ENCODE data around the gene EIF3K. TPM values are rescaled to one million over a fixed set of nuclear protein-coding genes. Genes with fewer than 3 reads are reported as not detected.

EIF3K gene
- total RNA-seq, 2 donors from 2014 or later = 237 to 302 TPM

DNA sequence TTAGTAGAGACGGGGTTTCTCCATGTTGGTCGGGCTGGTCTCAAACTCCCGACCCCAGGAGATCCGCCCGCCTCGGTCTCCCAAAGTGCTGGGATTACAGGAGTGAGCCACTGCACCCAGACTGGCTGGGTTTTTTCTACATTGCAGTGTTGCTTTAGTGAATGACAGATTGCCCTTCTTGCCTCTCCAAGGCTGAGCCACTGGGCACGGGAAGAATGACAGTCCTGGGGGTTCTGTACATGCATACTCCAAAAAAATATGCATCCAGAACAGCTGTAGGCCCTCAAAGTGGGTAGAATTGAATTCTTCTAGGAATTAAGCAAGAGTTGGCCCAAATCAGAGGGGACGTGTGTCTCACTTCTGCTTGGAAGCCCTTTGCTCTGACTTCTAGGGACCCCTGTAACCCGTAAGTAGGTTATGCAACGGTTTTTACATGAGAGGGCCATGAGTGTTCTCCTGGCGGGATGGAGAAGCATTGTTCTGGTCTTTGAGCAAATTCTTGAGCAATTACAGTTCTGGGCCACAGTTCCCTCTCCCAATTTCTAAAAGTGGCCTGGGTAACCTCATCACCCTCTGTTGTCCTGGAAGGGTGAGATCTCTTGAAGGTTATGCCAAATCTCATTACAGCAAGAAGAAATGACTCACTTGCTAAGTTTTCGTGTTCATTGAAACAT lies 32.1 kb downstream of the EIF3K start:
- H3K4me3 ChIP-seq = peak overlapping the region; percentile 96
- ATAC-seq (ENCODE audit: insufficient number of reproducible peaks, low FRiP score, low read depth) = peak; percentile 31
- H3K27ac ChIP-seq = peak overlapping the region; percentile 99 to 100
- DNase-seq (ENCODE audit: low spot score) = no peak
- H3K4me1 ChIP-seq (ENCODE audit: control insufficient read depth in 1 of 2, low read depth in 2 of 2) = peaks cover 44 to 63% of the 10 kb centered on the region in 2 donors
- no peaks in the 10 kb centered on the region for H3K36me3 ChIP-seq
- H3K9me3 ChIP-seq = no peaks in the 10 kb centered on the region
- no peaks in the 10 kb centered on the region for H3K27me3 ChIP-seq (replicated peaks; ENCODE audit: insufficient read depth)
- TF ChIP-seq, protein P1, sequence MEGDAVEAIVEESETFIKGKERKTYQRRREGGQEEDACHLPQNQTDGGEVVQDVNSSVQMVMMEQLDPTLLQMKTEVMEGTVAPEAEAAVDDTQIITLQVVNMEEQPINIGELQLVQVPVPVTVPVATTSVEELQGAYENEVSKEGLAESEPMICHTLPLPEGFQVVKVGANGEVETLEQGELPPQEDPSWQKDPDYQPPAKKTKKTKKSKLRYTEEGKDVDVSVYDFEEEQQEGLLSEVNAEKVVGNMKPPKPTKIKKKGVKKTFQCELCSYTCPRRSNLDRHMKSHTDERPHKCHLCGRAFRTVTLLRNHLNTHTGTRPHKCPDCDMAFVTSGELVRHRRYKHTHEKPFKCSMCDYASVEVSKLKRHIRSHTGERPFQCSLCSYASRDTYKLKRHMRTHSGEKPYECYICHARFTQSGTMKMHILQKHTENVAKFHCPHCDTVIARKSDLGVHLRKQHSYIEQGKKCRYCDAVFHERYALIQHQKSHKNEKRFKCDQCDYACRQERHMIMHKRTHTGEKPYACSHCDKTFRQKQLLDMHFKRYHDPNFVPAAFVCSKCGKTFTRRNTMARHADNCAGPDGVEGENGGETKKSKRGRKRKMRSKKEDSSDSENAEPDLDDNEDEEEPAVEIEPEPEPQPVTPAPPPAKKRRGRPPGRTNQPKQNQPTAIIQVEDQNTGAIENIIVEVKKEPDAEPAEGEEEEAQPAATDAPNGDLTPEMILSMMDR (IDR thresholded peaks at IDR 0.05) = peak; percentile 44

DNA sequence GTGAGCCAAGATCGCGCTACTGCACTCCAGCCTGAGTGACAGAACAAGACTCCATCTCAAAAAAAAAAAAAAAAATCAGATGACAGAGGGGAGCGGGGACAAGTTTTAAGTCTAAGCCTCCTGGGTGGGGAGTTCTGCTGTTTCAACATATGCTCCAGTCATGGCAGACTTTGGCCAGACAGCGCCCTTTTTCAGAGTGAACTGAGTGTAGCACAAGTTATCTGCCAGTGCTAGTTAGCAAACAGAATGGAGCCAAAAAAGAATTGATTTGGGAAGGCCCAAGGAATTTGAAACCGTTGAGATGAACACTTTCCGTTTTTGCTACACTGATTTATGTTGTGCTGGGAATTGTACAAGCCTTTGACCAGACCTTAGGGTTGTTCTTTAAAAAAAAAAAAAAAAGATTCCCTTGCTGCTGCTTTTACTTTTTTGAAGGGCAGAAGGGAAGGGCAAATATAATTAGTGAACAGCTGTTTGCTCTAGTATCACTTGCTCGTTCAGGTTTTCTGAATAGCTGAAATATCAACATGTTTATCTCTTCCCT lies 34.1 kb downstream of the EIF3K start:
- no peak for DNase-seq (ENCODE audit: low spot score)
- no peaks in the 10 kb centered on the region for H3K36me3 ChIP-seq
- no peak for ATAC-seq (ENCODE audit: insufficient number of reproducible peaks, low FRiP score, low read depth)
- peak overlapping the region; percentile 99 to 100 for H3K27ac ChIP-seq
- no peaks in the 10 kb centered on the region for H3K9me3 ChIP-seq
- peak overlapping the region; percentile 96 for H3K4me3 ChIP-seq
- TF ChIP-seq, protein P1 (IDR thresholded peaks at IDR 0.05) = no peak
- H3K27me3 ChIP-seq (replicated peaks; ENCODE audit: insufficient read depth) = no peaks in the 10 kb centered on the region
- H3K4me1 ChIP-seq (ENCODE audit: control insufficient read depth in 1 of 2, low read depth in 2 of 2) = peaks cover 62 to 84% of the 10 kb centered on the region in 2 donors

GRCh38 chr19:38654628-38655055 lies 35.7 kb downstream of the EIF3K start:
- no peak for ATAC-seq (ENCODE audit: insufficient number of reproducible peaks, low FRiP score, low read depth)
- H3K36me3 ChIP-seq = no peaks in the 10 kb centered on the region
- DNase-seq (ENCODE audit: low spot score) = no peak
- peak overlapping the region; percentile 99 to 100 for H3K27ac ChIP-seq
- H3K4me1 ChIP-seq (ENCODE audit: control insufficient read depth in 1 of 2, low read depth in 2 of 2) = peaks cover 68 to 95% of the 10 kb centered on the region in 2 donors
- H3K9me3 ChIP-seq = no peaks in the 10 kb centered on the region
- peak overlapping the region; percentile 96 for H3K4me3 ChIP-seq
- no peaks in the 10 kb centered on the region for H3K27me3 ChIP-seq (replicated peaks; ENCODE audit: insufficient read depth)
- TF ChIP-seq, protein P1 (IDR thresholded peaks at IDR 0.05) = no peak

GRCh38 chr19:38655148-38655824 lies 36.3 kb downstream of the EIF3K start:
- Histone ChIP-seq H3K4me3 (peak overlapping the region; percentile 96), H3K27me3 (replicated peaks; ENCODE audit: insufficient read depth) (no peaks in the 10 kb centered on the region), H3K4me1 (ENCODE audit: control insufficient read depth in 1 of 2, low read depth in 2 of 2) (peaks cover 71 to 95% of the 10 kb centered on the region in 2 donors), H3K9me3 (no peaks in the 10 kb centered on the region), H3K27ac (peak overlapping the region; percentile 99 to 100), H3K36me3 (no peaks in the 10 kb centered on the region)
- DNase-seq (ENCODE audit: low spot score) (no peak), ATAC-seq (ENCODE audit: insufficient number of reproducible peaks, low FRiP score, low read depth) (no peak)
- TF ChIP-seq, protein P1 (IDR thresholded peaks at IDR 0.05) = no peak

Data from thoracic aorta (tissue), 2 donors.